IPS DF 6.9 (cell line): ENCODE results near the gene TMEM205.
"Not testable (repeated sequence)": the region's sequence is repeated elsewhere in the genome, so short reads cannot be mapped to it uniquely, and the experiment has no call there.

ENCODE experiments used
- DNase-seq: peaks from one replicate; pipeline ENCODE4 v3.0.0-alpha.2; 2013; ENCODE audit warnings: low read depth, low spot score
- H3K27ac ChIP-seq: one replicate; pipeline ENCODE4 v1.5.1; 2013; ENCODE audit warnings: low read length, control low read depth
- H3K27me3 ChIP-seq: 2 replicates; pipeline ENCODE4 v1.6.1; 2013; ENCODE audit warnings: mild to moderate bottlenecking, low read length; ENCODE audit not compliant: control insufficient read depth, insufficient read depth
- H3K36me3 ChIP-seq: 2 replicates; pipeline ENCODE4 v1.6.1; 2013; ENCODE audit warnings: low read length; ENCODE audit not compliant: control insufficient read depth, insufficient read depth
- H3K4me1 ChIP-seq: 2 replicates; pipeline ENCODE4 v1.6.1; 2013; ENCODE audit warnings: low read length; ENCODE audit not compliant: control insufficient read depth, insufficient read depth
- H3K4me3 ChIP-seq: 2 replicates; pipeline ENCODE4 v1.5.1; 2013; ENCODE audit warnings: mild to moderate bottlenecking, low read length
- H3K9me3 ChIP-seq: 2 replicates; pipeline ENCODE4 v1.6.1; 2013; ENCODE audit warnings: low read length, inconsistent platforms; ENCODE audit not compliant: control insufficient read depth, insufficient read depth
- WGBS: extraction: QIAGEN DNeasy Blood & Tissue Kit; methylation state at CpG from one replicate; pipeline ENCODE4 v1.1.7; 2013; ENCODE audit warnings: mixed read lengths, missing lambda C conversion rate; ENCODE audit not compliant: insufficient read length, insufficient coverage; 5-methylcytosine and 5-hydroxymethylcytosine counted together

Gene TMEM205

GRCh38 chr19:11379269-11379845, 33.3 kb upstream of the TMEM205 start:
- not testable (repeated sequence) for H3K9me3 ChIP-seq, H3K4me1 ChIP-seq, H3K4me3 ChIP-seq, H3K36me3 ChIP-seq, H3K27ac ChIP-seq, DNase-seq, H3K27me3 ChIP-seq
- no CpG with 5 or more reads among the region's 14 CpGs for WGBS

- H3K27me3 ChIP-seq: no peaks in the 10 kb centered on the region
- peaks cover 3% of the 10 kb centered on the region for H3K4me1 ChIP-seq
- WGBS: no CpG with 5 or more reads among the region's 8 CpGs
- no peak overlapping the region for H3K27ac ChIP-seq
- no peak overlapping the region for H3K4me3 ChIP-seq
- no peaks in the 10 kb centered on the region for H3K36me3 ChIP-seq
- no peaks in the 10 kb centered on the region for H3K9me3 ChIP-seq
- no peak for DNase-seq
Measured at GRCh38 chr19:11378319-11379189, 32.5 kb upstream of the TMEM205 start.

- no CpG with 5 or more reads among the region's 3 CpGs for WGBS
- peaks cover 3% of the 10 kb centered on the region for H3K4me1 ChIP-seq
- no peak overlapping the region for H3K27ac ChIP-seq
- no peaks in the 10 kb centered on the region for H3K9me3 ChIP-seq
- DNase-seq: no peak
- H3K27me3 ChIP-seq: no peaks in the 10 kb centered on the region
- H3K36me3 ChIP-seq: no peaks in the 10 kb centered on the region
- H3K4me3 ChIP-seq: no peak overlapping the region
Measured at GRCh38 chr19:11377756-11378155, 31.7 kb upstream of the TMEM205 start.

- Histone ChIP-seq H3K27ac (no peak overlapping the region), H3K4me1 (peaks cover 3% of the 10 kb centered on the region)
- DNase-seq: no peak
Measured at GRCh38 chr19:11377237-11377636, 31.2 kb upstream of the TMEM205 start.

GRCh38 chr19:11375143-11375948, 29.3 kb upstream of the TMEM205 start:
- no peaks in the 10 kb centered on the region for H3K9me3 ChIP-seq
- no peak overlapping the region for H3K27ac ChIP-seq
- peaks cover 3% of the 10 kb centered on the region for H3K4me1 ChIP-seq
- H3K36me3 ChIP-seq: no peaks in the 10 kb centered on the region
- DNase-seq: no peak
- no peaks in the 10 kb centered on the region for H3K27me3 ChIP-seq
- WGBS: no CpG with 5 or more reads among the region's 27 CpGs
- peak overlapping the region; percentile 37; the same call in 1 of the 2 replicates for H3K4me3 ChIP-seq

More at GRCh38 chr19:11377237-11377636, 31.2 kb upstream of the TMEM205 start:
- Histone ChIP-seq H3K9me3 (no peaks in the 10 kb centered on the region), H3K36me3 (no peaks in the 10 kb centered on the region), H3K4me3 (no peak overlapping the region), H3K27me3 (no peaks in the 10 kb centered on the region)

GRCh38 chr19:11374433-11375142, 28.5 kb upstream of the TMEM205 start, which contains the start of gene SWSAP1:
Gene SWSAP1 (plus strand): TSS chr19:11374666. CDS start chr19:11374681, 15 bp downstream.
- Histone ChIP-seq H3K27ac (no peak within 1 kb of the TSS), H3K36me3 (no peaks in the 10 kb centered on the region), H3K4me3 (peak within 1 kb of the TSS; percentile 67; the same call in 1 of the 2 replicates), H3K4me1 (peaks cover 3% of the 10 kb centered on the region), H3K27me3 (no peaks in the 10 kb centered on the region), H3K9me3 (no peaks in the 10 kb centered on the region)
- WGBS: no CpG with 5 or more reads among the region's 44 CpGs
- peak; percentile 99 for DNase-seq

GRCh38 chr19:11373885-11374432, 27.9 kb upstream of the TMEM205 start:
- H3K36me3 ChIP-seq: no peaks in the 10 kb centered on the region
- no peaks in the 10 kb centered on the region for H3K9me3 ChIP-seq
- H3K27ac ChIP-seq: no peak overlapping the region
- DNase-seq: no peak
- WGBS: no CpG with 5 or more reads among the region's 11 CpGs
- peaks cover 3% of the 10 kb centered on the region for H3K4me1 ChIP-seq
- H3K4me3 ChIP-seq: no peak overlapping the region; the same call in 1 of the 2 replicates
- H3K27me3 ChIP-seq: no peaks in the 10 kb centered on the region

GRCh38 chr19:11373166-11373884, 27.3 kb upstream of the TMEM205 start:
- no peak overlapping the region for H3K4me3 ChIP-seq
- WGBS: no CpG with 5 or more reads among the region's 10 CpGs

GRCh38 chr19:11370744-11371143, 24.7 kb upstream of the TMEM205 start:
- H3K27ac ChIP-seq: no peak overlapping the region
- no peaks in the 10 kb centered on the region for H3K9me3 ChIP-seq
- DNase-seq: no peak
- H3K27me3 ChIP-seq: no peaks in the 10 kb centered on the region
- WGBS: no CpG with 5 or more reads among the region's 2 CpGs
- peaks cover 2% of the 10 kb centered on the region for H3K4me1 ChIP-seq
- no peak overlapping the region for H3K4me3 ChIP-seq
- no peaks in the 10 kb centered on the region for H3K36me3 ChIP-seq

More at GRCh38 chr19:11373166-11373884, 27.3 kb upstream of the TMEM205 start:
- H3K27ac ChIP-seq: no peak overlapping the region
- H3K9me3 ChIP-seq: no peaks in the 10 kb centered on the region
- H3K27me3 ChIP-seq: no peaks in the 10 kb centered on the region
- no peak for DNase-seq
- H3K4me1 ChIP-seq: peaks cover 3% of the 10 kb centered on the region
- no peaks in the 10 kb centered on the region for H3K36me3 ChIP-seq
